ENCODE data around the gene CUL9.
A peak's percentile ranks its signal among the peaks of the same experiment; 100 is the strongest.

Gene CUL9

DNA sequence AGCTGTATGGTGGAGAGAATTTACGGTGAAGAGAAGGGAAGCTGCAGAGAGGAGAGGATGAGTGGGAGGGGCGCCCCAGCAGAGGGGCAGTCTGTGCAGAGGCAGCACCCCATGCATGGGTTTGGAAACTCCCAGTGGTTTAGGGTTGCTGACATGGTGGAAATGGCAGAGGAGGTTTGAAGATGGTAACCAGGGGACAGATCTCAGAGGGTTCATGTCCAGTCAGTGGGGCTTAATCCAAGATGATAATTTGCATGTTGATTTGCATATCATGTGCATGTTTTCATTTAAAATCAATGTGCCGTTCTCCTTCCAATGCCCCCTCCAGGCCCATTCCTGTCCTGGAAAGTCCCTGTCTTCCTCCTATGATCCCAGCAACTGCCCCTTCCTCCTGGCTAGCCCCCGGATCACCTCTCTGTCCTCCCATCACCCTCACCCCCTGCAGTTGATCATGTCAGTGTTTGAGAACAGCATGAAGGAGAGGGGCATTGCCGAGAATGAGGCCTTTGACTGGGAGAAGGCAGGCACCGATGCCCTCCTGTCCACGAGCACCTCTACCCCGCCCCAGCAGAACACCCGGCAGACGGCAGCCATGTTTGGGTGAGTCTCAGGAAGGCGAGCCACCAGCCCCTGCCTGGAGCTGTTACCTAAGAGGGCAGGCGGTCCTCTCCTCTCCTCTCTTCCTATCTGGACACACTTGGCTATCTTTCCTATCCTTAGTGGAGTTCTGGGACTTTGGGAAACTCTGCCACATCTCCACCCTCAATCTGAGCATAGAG, 75.6 kb downstream of the CUL9 start:
- no peak for DNase-seq (ENCODE audit: low read depth)

DNA sequence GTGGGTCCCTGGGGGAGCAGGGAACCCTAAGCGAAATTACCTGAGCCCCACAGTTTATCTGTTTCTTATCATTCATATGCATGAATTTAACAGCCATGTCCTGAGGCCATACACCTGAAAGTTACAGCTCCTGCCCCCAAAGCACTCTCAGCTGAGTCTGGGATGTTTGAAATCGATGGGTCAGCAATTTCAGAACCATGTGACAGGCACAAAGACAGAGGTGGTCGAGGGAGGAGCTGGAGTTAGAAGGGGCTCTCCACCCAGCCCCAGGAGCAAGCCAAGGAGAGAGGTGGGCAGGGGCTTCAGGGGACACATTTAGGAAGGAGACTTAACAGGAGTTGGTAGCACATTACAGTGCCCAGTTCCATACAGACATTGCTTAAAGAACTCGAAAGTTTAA, 76.2 kb downstream of the CUL9 start:
- no peak for DNase-seq (ENCODE audit: low read depth)

DNA sequence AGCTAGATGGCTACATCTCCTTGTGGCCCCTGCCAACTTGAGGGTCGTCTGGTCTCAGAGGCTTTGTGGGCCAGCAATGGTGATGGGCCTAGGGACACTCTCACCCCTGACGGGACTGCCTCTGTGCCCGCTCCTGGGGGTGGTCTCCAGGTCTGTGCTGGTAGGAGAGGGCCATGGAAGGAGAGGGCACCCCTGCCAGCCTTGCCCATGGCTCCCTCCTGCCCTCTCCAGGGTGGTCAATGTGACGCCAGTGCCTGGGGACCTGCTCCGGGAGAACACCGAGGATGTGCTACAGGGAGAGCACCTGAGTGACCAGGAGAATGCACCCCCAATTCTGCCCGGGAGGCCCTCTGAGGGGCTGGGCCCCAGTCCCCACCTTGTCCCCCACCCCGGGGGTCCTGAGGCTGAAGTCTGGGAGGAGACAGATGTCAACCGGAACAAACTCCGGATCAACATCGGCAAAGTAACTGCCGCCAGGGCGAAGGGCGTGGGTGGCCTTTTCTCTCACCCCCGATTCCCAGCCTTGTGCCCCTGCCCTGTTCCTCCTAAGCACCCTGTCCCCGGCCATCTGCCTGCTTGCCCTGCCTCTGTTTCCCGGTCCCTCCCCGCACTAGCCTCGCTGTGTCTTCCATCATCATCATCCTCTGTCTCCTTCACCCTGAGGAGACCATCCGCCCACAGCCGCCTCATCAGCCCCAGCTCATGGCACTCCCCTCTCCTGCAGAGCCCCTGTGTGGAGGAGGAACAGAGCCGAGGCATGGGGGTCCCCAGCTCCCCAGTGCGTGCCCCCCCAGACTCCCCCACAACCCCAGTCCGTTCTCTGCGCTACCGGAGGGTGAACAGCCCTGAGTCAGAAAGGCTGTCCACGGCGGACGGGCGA, 77.1 kb downstream of the CUL9 start:
- DNase-seq (ENCODE audit: low read depth) = no peak

DNA sequence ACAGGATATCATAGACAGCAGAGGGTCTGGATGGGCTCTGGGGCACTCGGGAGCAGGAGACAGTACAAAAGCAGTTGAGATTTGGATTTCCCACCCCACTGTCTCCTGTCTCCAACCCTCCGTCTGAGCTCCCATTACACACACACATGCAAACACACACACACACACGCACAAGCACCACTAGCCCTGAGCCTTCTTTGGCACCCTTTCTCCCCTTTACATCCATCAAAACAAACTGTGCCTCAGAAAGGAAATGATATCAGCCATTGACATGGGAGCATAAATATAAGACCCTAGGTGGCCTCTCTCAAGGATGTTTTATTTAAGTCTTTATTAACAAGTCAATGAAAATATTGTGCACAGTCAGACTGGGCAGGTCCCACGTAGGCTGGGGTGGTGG, 78.8 kb downstream of the CUL9 start:
- no peak for DNase-seq (ENCODE audit: low read depth)

DNA sequence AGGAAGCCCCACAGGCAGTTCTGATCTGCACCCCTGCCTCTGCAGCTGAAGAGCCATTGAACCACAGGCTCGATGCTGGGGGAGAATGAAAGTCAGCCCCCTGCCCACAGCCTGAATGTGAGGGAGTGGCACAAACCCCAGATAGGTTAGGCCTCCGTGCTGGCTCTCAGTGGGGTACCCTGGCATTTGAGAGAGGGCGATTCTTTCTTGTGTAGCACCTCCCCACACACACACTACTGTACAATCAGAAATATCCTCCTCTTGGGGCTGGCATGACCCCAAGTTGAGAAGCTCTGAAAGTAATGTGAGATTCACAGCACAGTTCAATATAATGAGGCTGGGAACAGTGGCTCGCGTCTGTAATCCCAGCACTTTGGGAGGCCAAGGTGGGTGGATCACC, 79.2 kb downstream of the CUL9 start:
- no peak for DNase-seq (ENCODE audit: low read depth)

DNA sequence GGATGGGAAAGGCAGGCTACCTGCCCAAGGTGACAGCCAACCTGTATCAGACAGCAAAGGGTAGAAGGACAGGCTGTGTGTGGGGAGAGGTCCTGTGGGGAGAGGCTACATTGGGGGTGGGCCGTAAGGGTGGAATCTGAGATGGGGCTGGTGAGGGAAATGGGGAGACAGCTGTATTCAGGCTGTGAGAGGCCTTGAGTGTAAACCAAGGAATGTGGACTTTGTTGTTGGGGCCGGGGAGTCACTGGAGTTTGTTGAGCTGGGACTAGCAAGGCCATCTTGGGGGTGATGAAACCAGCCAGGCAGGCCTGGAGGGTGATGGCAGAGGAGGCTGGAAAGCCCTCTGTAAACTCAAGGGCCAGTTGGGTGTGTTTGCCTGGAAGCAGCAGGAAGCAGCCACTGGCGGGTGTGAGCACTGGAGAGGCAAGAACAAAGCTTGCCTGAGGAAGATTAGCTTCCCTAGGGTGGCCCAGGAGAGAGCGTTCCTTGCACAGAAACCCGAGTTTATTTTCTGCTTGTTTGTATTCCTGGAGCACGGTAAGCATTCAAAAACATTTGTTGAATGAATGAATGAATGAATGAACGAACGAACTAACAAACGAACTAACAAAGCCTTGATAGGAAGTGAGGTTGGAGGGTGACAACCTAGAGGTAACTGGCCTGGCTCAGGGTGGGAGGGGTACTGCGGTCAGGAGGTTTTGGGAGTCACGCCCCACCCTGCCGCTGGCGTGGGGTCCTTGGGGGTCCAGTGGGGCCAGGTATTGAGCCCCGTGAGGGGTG, 80.2 kb downstream of the CUL9 start:
- no peak for DNase-seq (ENCODE audit: low read depth)

DNA sequence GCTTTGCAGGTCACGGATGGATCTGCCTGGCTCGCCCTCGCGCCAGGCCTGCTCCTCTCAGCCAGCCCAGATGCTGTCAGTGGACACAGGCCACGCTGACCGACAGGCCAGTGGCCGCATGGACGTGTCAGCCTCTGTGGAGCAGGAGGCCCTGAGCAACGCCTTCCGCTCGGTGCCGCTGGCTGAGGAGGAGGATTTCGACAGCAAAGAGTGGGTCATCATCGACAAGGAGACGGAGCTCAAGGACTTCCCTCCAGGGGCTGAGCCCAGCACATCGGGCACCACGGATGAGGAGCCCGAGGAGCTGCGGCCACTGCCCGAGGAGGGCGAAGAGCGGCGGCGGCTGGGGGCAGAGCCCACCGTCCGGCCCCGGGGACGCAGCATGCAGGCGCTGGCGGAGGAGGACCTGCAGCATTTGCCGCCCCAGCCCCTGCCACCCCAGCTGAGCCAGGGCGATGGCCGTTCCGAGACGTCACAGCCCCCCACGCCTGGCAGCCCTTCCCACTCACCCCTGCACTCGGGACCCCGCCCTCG, 80.9 kb downstream of the CUL9 start:
- DNase-seq (ENCODE audit: low read depth) = no peak

DNA sequence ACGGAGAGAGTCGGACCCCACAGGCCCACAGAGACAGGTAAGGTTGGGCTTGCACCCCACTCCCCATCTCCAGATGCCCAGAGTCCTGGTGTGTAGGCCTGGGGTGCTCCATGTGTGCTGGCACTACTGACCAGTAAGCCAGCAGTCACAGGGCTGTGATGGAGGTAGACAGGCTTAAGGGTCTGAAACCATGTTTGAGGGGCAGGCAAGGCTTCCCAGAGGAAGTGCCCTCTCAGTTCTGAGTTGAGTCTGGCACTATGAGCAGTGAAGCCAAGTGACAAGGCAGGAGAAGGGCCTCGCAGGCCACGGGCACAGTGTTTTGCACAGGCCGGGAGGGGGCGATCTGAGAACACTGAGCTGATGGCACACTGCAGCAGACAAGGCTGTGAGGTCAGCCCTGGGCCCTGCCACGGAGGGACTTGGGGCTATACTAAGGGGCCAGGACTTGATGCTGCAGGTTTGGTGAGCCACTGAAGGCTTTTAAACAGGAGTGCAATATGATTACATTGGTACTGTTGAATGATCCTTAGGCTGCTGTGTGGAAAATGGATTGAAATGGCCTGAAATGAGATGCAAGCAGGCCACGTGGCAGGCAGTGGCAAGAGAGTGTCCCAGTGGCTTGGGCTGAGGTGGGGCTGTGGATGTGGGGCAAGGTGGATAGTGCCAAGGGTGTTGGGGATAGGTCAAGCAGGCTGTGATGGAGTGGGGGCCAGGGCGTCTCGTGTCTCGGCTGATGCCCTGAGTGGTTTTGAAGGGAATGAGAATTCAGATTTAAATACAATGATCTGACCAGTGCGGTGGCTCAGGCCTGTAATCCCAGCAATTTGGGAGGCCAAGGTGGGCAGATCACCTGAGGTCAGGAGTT, 81.5 kb downstream of the CUL9 start:
- peak; percentile 51 for DNase-seq (ENCODE audit: low read depth)

DNA sequence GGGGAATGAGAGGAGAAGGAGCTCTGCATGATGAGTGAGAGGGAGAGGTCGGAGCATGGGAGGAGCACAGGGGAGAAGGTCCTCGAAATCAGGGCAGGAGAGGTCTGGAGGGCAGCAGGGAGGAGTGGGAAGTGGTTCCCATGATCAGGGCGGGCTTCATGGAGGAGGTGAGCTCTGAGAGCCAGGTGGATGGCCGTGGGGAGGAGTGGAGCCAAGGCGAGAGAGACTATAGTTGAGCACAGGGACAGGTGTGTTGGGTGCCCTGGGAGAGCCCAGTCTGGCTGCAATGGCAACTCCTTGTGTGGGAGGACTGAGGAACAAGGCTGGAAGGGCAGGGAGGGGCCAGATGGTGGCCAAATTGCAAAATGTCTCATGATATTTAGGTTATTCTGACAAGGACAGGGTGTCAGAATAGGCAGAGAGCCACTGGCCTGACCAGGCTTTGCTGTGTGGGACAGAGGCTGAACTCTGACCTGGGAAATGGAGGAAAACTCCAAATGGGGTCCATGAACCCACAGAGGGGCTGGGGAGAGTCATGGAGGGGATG, 82.7 kb downstream of the CUL9 start:
- DNase-seq (ENCODE audit: low read depth) = no peak

DNA sequence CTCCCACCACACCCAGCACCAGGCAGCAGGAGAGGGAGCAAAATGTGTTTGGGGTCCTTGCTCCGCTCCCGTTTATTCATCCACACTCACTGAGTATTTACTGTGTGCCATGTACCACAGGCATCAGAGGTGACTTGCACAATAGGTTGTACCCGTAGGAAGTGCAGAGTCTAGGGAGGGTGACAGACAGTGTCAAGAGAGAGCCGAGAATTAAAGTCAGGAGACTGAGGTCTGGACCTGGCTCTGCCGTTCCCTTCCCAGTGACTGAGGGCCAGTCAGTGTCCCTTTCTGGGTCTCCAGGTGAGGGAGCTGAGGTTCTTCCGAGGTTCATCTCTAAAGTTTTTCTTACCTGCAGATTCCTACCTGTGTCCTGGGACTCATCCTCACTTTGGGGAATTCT, 83.6 kb downstream of the CUL9 start:
- DNase-seq (ENCODE audit: low read depth) = no peak

DNA sequence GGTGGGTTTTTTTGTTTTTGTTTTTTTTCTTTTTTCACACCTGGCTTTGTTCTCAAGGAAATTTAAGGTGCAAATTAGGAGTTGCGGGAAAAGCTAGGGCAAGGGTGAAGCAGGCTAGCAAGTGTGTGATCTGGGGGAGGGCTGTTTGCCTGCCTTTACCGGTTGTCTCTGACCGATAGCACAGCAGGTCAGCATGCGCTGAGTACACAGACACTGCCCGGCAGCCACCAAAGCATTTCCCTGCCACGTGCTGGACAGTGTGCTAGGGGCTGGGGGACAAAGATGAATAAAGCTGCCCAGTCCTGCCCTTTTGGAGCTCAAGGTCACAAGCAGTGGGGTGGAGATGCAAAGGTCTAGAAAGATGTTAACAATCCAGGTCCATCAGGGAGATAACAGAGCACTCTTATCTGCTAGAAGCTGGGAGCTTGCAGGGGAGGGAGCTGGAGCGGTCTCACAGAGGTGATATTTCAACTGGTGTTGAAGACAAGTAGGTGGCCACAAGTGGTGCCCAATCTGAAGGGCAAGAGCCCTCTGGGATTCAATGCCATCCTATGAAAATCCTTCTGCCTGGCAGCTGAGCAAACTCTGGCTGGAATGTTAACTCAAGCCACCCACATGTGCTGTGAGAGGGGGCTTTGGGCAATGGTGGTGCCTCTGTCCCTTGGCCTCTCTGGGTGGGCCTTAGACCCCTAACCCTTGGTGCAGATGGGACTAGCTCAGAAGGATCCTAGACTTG, 85.8 kb downstream of the CUL9 start:
- no peak for DNase-seq (ENCODE audit: low read depth)

DNA sequence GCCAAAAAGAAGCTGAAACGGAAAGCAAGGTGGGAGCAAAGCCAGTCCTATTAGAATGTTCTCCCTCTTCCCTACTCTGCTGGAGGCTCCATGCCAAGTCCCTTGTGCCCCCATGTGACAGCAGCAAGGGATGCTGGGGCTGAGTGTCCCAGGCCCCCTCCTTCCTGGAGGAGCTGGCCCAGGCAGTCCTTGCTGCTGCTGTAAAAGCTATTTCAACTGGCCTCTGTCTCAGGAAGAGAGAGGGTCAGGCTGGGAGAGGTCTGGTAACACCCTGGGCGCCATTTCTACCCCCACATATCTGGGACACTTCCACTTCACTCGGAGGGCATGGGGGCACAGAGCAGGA, 86.3 kb downstream of the CUL9 start:
- DNase-seq (ENCODE audit: low read depth) = no peak

DNA sequence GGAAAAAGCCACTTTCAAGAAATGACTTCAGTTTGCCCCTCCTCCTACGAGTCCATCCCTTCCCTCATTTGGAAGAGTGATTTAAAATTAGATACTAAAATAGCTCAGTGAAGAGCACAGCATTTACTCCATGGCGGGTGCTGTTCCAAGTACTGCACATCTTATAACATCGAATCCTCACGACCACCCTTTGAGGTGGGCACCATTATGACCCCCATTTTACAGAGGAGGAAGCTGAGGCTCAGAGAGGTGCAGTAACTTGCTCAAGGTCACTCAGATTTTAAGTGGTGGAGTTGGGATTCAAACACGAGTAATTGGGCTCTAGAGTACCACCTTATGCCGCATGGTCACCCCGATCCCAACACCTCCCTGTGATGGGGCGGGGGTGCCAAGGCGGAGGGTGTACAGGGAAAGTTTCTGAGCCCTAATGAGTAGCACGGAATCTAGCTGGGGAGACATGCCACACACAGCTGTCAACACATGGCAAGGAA, 86.8 kb downstream of the CUL9 start:
- DNase-seq (ENCODE audit: low read depth) = no peak

DNA sequence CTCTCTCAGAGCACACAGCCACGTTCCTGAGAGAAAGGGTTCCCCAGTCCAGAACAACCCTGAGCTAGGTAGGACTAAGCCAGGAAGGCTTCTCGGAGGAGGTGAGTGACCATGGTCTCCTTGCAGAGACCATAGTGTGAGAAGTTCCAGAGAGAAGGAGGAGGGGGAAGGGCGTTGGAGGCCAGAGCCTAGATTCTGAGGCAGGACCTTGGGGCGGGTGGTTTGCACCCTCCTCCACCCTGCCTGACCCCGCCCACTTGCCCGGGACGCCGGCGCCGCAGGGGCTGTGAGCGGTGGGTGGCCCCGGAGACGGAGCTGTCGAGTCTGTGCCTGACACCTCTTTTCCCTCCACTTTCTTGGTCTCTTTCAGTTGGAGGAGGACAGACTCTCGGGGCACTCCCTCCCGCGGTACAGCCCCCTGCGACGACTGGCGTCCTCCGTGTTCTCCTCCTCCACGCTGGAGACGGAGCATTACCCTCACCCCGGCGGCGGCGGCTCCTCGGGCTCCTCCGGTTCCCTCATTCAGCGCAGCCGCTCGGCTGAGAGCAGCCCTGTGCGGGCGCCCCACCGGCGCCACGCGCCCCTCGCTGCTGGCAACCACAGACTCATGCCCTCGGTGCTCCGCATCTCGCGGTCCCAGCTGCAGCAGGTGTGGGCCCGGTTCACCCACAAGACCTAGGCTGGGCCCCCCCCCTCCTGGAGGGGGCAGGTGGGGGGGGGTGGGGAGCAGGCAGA, 87.4 kb downstream of the CUL9 start:
- DNase-seq (ENCODE audit: low read depth) = no peak

DNA sequence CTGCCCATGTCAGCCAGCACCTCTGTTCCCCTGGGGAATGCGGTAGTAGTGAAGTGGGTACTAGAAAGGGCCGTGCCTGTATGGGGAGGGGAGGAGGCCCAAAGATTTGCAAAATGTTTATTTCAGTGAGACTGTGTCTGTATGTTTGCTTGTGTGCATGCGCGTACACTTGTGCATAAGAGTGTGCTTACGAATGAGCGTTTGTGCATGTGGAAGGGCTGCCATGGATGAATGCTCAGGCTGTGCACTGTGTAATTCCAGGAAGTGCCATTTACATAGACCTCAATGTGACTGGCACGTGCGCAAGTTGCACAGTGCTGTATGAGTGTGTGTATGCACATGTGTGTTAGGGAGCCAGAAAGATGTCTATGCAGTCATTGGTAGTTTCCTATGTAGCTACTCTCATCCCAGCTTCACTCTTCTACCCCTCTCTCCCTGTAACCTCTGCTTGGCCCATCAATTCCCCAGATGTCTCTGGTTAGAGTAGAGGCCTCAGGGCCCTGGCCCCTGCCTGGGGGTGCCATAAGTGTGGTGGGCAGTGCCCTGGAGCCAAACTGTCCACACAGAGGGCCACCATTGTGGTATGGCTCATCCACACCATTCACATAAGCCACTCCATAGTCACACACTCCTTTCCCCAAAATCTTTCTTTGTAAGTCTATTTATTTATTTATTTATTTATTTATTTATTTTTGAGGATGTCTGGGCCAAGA, 89.3 kb downstream of the CUL9 start:
- no peak for DNase-seq (ENCODE audit: low read depth)

DNA sequence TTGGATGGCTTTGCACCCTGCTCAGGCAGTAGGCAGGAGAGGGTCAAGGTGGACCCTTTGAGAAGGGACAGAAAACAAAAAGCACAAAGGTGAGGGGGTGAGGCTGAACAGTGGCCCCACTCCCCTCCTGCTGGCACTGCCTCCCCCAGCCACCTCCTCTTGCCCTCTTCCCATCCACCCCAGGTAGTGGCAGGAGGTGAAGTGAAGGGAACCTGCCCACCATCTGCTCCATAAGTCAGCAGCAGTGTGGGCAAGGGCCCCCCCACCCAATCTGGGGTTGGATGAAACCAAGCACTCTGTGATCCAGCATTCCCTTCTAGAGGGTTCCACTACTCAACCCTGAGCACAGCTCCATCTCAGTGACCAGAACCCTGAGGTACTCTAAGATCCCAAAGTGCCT, 89.9 kb downstream of the CUL9 start:
- DNase-seq (ENCODE audit: low read depth) = no peak

DNA sequence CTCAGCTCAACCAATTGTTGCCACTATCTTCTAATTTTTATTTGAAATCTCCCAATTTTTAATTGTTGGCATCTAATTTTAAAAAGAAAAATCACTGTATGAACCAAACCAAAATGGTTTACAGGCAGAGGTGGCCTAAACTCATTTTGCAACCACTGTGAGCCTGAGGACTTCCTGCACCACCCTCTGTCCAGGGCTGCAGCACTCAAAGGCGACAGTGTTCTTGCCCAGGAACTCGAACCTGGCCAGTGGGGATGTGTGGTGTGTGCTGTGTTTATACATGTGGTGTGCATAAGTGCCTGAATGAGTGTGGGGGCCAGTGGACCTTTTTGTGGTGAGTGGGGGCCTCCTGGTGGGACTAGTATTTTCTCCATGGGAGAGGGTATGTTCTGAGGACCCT, 91.7 kb downstream of the CUL9 start:
- no peak for DNase-seq (ENCODE audit: low read depth)
